Measurements from ENCODE around the gene ZNF280D.
A peak's percentile ranks its signal among the peaks of the same experiment; 100 is the strongest.
"Not testable (repeated sequence)": the region's sequence is repeated elsewhere in the genome, so short reads cannot be mapped to it uniquely, and the experiment has no call there.

ZNF280D gene, protein sequence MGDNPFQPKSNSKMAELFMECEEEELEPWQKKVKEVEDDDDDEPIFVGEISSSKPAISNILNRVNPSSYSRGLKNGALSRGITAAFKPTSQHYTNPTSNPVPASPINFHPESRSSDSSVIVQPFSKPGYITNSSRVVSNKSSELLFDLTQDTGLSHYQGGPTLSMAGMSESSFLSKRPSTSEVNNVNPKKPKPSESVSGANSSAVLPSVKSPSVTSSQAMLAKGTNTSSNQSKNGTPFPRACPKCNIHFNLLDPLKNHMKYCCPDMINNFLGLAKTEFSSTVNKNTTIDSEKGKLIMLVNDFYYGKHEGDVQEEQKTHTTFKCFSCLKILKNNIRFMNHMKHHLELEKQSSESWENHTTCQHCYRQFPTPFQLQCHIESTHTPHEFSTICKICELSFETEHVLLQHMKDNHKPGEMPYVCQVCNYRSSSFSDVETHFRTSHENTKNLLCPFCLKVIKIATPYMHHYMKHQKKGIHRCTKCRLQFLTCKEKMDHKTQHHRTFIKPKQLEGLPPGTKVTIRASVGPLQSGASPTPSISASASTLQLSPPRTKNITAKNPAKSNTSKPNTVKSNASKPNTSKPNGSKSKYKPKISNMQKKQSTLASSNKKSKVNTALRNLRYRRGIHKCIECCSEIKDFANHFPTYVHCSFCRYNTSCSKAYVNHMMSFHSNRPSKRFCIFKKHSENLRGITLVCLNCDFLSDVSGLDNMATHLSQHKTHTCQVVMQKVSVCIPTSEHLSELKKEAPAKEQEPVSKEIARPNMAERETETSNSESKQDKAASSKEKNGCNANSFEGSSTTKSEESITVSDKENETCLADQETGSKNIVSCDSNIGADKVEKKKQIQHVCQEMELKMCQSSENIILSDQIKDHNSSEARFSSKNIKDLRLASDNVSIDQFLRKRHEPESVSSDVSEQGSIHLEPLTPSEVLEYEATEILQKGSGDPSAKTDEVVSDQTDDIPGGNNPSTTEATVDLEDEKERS

DNA sequence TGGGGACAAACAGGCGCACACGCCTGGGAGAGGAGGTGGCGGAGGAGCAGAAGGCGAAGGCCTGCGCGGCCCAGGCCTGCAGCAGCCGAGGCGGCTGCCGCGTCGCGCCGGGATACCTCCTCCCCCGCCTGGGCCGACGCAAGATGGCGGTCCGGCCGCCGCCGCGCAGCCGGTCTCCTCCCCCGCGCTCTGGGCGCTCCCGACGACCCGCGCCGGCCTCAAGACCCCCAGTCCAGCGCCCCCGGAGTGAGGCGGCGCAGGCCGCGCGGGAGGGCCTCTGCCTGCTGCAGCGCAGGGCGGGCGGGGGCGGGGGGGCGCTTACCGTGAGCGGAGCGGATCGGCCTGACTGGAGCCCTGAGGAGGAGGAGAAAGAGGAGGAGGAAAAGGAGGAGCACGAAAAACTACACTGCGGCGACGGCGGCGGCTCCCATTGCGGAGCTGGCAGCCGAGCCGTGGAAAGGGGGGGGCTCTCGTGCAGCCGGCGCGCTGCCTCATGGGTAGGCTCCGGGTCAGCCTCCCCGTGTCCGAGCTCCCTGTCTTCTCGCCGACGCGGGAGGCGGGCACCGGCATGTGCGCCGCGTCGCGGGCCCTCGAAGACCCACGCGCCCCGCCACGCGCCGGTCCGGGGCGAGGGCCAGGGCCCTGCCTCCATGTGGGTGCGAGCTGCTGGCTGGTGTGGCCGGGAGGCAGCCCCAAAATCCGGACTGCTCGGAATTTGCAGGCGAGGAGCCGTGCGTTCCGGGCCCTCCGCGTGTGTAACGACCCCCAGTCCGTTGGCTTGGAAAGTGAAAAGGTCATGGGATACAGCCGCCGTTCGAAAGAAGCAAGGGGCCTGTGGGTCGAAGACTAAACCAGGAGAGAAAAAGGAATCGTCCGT lies at the start of gene ZNF280D:
Gene ZNF280D (minus strand): TSS at position 374 of the 877 bp plus-strand sequence. CDS start 26,400 bp downstream, outside the sequence.
- Mint-ChIP-seq H3K4me3 (peak within 1 kb of the TSS; percentile 99), H3K36me3 (ENCODE audit: low read depth) (peaks cover 23% of the 10 kb centered on the region), H3K4me1 (ENCODE audit: low read depth) (peaks cover 29% of the 10 kb centered on the region), H3K27me3 (ENCODE audit: low read depth) (no peaks in the 10 kb centered on the region), H3K9me3 (peaks cover 8% of the 10 kb centered on the region), H3K27ac (peak within 1 kb of the TSS; percentile 97)

DNA sequence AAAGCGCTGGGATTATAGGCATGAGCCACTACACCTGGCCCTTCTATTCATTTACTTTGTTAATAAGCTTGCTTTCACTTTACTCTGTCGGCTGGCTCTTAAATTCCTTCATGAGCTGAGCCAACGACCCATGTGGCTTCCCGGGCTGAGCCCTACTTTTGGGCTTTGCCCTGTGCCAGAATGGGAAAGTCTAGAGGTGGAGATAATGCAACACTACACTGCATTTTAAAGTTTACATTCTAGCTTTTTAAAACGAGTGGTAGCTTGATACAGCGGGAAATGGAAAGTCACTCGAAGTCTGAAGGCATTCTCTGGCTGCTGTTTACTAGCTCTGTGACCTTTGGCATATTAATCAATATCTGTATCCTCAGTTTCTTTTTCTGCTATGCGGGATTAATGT lies 49.0 kb upstream of the ZNF280D start:
- Mint-ChIP-seq H3K4me3 (no peak overlapping the region), H3K27ac (no peak overlapping the region), H3K4me1 (ENCODE audit: low read depth) (peaks cover 25% of the 10 kb centered on the region), H3K27me3 (ENCODE audit: low read depth) (no peaks in the 10 kb centered on the region), H3K36me3 (ENCODE audit: low read depth) (peaks cover 15% of the 10 kb centered on the region), H3K9me3 (peaks cover 38% of the 10 kb centered on the region)

DNA sequence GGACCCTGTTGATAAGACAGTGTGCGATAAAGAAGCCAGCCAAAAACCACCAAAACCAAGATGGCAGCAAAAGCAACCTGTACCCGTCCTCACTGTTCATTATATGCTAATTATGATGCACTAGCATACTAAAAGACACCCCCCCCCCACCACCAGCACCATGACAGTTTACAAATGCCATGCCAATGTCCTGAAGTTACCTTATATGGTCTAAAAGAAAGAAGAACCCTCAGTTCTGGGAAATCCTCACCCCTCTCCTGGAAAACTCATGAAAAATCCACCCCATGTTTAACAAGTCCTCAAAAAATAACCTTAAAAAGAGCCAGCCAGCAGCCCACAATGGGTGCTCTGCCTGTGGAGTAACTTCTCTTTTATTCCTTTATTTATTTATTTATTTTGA lies 48.4 kb upstream of the ZNF280D start:
- H3K4me1 Mint-ChIP-seq (ENCODE audit: low read depth) = peaks cover 18% of the 10 kb centered on the region
- H3K4me3 Mint-ChIP-seq = no peak overlapping the region
- H3K27ac Mint-ChIP-seq = no peak overlapping the region
- H3K27me3 Mint-ChIP-seq (ENCODE audit: low read depth) = no peaks in the 10 kb centered on the region
- H3K9me3 Mint-ChIP-seq = peaks cover 38% of the 10 kb centered on the region
- H3K36me3 Mint-ChIP-seq (ENCODE audit: low read depth) = peaks cover 13% of the 10 kb centered on the region

DNA sequence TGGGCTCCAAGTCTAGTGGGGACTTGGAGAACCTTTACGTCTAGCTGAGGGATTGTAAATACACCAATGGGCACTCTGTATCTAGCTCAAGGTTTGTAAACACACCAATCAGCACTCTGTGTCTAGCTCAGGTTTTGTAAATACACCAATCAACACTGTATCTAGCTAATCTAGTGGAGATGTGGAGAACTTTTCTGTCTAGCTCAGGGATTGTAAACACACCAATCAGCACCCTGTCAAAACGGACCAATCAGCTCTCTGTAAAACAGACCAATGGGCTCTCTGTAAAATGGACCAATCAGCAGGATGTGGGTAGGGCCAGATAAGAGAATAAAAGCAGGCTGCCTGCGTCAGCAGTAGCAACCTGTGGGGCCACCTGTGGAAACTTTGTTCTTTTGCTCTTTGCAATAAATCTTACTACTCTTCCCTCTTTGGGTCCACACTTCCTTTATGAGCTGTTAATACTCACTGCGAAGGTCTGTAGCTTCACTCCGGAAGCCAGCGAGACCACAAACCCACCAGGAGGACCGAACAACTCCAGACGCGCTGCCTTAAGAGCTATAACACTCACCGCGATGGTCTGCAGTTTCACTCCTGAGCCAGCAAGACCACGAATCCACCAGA lies 46.9 kb upstream of the ZNF280D start:
- Mint-ChIP-seq H3K9me3 (peaks cover 38% of the 10 kb centered on the region), H3K4me3 (peak overlapping the region; percentile 4), H3K36me3 (ENCODE audit: low read depth) (peaks cover 12% of the 10 kb centered on the region), H3K27ac (peak overlapping the region; percentile 34), H3K4me1 (ENCODE audit: low read depth) (peaks cover 24% of the 10 kb centered on the region)
- H3K27me3 Mint-ChIP-seq (ENCODE audit: low read depth) = not testable (repeated sequence)

DNA sequence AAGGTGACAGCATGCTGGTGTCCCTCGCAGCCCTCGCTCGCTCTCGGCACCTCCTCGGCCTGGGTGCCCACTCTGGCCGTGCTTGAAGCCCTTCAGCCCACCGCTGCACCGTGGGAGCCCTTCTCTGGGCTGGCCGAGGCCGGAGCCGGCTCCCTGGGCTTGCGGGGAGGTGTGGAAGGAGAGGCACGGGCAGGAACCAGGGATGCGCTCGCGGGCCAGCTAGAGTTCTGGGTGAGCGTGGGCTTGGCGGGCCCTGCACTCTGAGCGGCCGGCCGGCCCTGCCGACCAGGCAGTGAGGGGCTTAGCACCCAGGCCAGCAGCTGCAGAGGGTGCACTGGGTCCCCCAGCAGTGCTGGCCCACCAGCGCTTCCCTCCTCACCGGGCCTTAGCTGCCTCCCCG lies 46.1 kb upstream of the ZNF280D start:
- H3K4me3 Mint-ChIP-seq; H3K27me3 Mint-ChIP-seq (ENCODE audit: low read depth); H3K27ac Mint-ChIP-seq: not testable (repeated sequence)
- H3K9me3 Mint-ChIP-seq = peaks cover 38% of the 10 kb centered on the region
- peaks cover 12% of the 10 kb centered on the region for H3K36me3 Mint-ChIP-seq (ENCODE audit: low read depth)
- H3K4me1 Mint-ChIP-seq (ENCODE audit: low read depth) = peaks cover 31% of the 10 kb centered on the region

DNA sequence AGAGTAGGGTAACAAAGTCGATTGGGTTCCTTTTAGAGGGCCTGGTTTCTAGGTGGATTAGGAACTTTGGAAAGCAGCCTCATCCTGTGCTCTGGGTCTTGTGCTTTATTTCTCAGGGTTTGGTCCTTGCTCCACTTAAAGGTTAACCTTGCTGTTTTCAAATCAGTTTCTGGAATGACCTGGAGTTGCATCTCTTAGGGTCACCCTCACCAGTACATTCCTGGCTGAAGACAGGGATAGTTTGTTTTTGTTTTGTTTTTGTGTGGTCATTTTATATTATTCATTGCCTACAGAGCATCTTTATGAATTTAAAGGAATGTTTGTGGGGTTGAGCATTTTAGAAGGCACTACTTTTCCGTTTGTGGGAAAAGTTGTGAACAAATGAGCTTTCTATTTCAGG lies 45.5 kb upstream of the ZNF280D start:
- Mint-ChIP-seq H3K27me3 (ENCODE audit: low read depth) (no peaks in the 10 kb centered on the region), H3K4me3 (no peak overlapping the region), H3K36me3 (ENCODE audit: low read depth) (peaks cover 12% of the 10 kb centered on the region), H3K27ac (no peak overlapping the region), H3K9me3 (peaks cover 35% of the 10 kb centered on the region), H3K4me1 (ENCODE audit: low read depth) (peaks cover 33% of the 10 kb centered on the region)

DNA sequence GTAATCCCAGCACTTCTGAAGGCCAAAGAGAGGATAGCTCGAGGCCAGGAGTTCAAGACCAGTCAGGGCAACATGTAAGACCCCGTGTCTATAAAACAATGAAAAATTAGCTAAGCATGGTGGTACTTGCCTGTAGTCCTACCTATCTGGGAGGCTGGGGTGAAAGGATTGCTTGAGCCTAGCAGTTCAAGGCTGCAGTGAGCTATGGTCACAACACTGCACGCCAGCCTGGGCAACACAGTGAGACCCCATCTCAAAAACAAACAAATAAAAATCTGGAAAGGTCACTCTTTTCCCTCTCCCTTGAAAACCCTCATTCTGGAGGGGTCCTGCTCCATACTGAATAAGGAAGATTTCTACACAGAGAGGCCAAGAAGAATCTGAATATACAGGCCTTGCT lies 43.5 kb upstream of the ZNF280D start:
- peaks cover 14% of the 10 kb centered on the region for H3K36me3 Mint-ChIP-seq (ENCODE audit: low read depth)
- H3K27me3 Mint-ChIP-seq (ENCODE audit: low read depth) = no peaks in the 10 kb centered on the region
- peaks cover 24% of the 10 kb centered on the region for H3K9me3 Mint-ChIP-seq
- no peak overlapping the region for H3K4me3 Mint-ChIP-seq
- H3K27ac Mint-ChIP-seq = no peak overlapping the region
- H3K4me1 Mint-ChIP-seq (ENCODE audit: low read depth) = peaks cover 36% of the 10 kb centered on the region

DNA sequence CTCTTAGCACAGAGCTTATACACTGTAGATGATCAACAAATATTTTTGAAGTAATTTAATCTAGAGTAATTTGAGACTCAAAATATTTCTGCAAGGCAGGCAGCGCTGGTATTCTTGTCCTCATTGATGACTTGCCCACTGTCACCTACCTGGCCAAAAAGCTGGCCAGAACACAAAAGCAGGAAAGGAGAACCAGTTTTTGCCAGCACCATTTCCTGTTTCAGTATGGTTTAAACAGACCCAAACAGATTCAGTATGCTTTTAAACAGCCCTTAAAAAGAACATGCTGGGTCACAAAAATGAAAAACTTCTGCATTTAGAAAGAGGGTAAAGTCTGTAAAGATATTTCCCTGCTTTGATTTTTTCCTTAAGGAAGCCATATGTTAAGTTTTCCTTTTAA lies 42.3 kb upstream of the ZNF280D start:
- no peaks in the 10 kb centered on the region for H3K27me3 Mint-ChIP-seq (ENCODE audit: low read depth)
- H3K36me3 Mint-ChIP-seq (ENCODE audit: low read depth) = peaks cover 13% of the 10 kb centered on the region
- H3K4me3 Mint-ChIP-seq = no peak overlapping the region
- no peak overlapping the region for H3K27ac Mint-ChIP-seq
- H3K9me3 Mint-ChIP-seq = peaks cover 22% of the 10 kb centered on the region
- peaks cover 36% of the 10 kb centered on the region for H3K4me1 Mint-ChIP-seq (ENCODE audit: low read depth)

DNA sequence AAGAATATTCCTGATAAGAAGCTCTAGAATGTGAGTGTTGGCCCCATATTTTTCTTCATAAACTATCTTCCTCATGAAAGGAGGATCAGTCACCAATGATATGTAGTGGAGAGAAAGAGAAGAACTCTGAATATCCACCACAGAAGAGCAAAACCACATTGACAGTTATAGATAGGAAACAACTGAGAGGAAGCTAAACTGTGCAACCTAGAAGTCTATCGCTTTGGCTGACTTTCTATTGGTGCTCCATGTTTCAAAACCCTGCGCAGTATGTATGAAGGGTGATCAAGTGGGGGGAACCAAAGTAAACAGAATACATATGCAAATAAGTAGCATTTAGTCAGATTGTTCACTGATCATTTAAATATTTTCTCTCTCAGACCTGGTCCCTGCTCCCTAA lies 41.0 kb upstream of the ZNF280D start:
- H3K4me1 Mint-ChIP-seq (ENCODE audit: low read depth) = peaks cover 29% of the 10 kb centered on the region
- no peaks in the 10 kb centered on the region for H3K27me3 Mint-ChIP-seq (ENCODE audit: low read depth)
- H3K27ac Mint-ChIP-seq = peak overlapping the region; percentile 12
- H3K9me3 Mint-ChIP-seq = peaks cover 15% of the 10 kb centered on the region
- H3K36me3 Mint-ChIP-seq (ENCODE audit: low read depth) = peaks cover 11% of the 10 kb centered on the region
- no peak overlapping the region for H3K4me3 Mint-ChIP-seq

DNA sequence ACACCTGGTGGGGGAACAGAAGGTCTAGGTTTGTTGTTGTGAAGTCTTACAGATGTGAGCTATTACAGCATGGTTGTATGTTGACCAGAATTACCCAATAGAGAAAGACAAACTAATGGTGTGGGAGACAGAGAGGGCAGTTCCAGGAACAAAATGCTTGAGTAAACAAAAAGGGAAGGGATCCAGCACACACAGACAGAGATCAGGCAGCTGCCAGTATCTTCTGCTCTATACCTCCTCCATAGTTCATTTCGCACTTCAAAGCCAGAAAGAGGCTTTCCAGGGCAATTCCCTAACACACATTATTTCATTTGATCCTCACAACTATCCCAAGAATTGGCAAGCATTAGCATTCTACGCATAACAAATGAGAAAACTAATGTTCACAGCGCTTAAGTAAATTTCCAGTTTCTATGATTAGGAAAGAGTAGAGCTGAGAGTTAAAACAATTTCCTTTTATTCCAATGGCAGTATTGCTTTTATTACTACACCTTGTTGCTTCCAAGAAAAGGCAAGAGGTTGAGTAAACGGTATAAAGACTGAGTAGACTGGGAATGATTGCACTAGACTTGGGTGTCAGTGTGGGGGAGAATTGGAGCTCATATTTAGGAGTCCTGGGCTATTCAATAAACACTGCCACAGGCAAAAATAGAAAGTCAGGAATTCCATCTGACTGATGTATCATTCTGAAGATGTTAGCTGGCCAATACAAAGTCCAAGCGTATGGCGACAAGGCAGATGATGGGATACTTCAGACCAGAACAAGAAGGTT lies 39.7 kb upstream of the ZNF280D start:
- peaks cover 11% of the 10 kb centered on the region for H3K36me3 Mint-ChIP-seq (ENCODE audit: low read depth)
- H3K27ac Mint-ChIP-seq = no peak overlapping the region
- H3K4me1 Mint-ChIP-seq (ENCODE audit: low read depth) = peaks cover 32% of the 10 kb centered on the region
- no peaks in the 10 kb centered on the region for H3K27me3 Mint-ChIP-seq (ENCODE audit: low read depth)
- no peak overlapping the region for H3K4me3 Mint-ChIP-seq
- peaks cover 9% of the 10 kb centered on the region for H3K9me3 Mint-ChIP-seq

DNA sequence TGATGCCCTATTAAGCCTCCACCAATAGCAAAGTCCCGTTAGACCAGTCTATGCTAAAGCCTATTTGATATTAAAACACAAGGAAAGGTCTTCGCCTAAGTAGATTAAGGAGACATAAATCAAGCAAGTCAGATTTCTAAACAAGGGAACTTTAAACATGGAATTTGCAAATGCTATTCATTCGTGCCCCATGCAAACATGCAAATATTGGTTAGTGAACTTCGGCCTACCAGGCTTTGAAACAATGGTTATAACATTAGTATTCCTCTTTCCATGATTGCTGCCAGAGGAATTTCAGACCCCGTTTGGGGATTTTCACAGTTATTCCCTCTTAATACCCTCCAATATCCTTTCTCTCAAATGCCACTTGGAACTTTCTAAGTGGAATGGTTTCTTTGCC lies 36.9 kb upstream of the ZNF280D start:
- Mint-ChIP-seq H3K27me3 (ENCODE audit: low read depth) (no peaks in the 10 kb centered on the region), H3K4me3 (no peak overlapping the region), H3K27ac (no peak overlapping the region), H3K9me3 (peaks cover 15% of the 10 kb centered on the region), H3K4me1 (ENCODE audit: low read depth) (peaks cover 41% of the 10 kb centered on the region), H3K36me3 (ENCODE audit: low read depth) (peaks cover 8% of the 10 kb centered on the region)

DNA sequence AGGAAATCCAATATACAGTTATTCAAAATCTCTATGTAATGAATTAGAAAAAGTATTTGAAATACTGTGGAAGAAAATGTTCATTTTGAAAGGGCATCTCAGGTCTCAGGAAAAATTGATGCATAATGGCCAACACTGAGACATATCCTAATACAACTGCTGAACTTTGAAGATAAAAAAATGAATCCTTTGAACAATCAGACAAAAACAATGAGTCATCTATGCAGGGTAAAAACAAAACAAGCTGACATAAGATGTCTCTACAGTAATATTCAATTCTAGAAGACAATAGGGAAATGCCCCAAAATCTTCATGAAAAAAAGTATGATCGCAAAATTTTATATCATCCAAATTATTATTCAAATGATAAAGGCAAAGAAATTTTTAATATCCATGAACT lies 34.0 kb upstream of the ZNF280D start:
- peaks cover 42% of the 10 kb centered on the region for H3K4me1 Mint-ChIP-seq (ENCODE audit: low read depth)
- H3K27me3 Mint-ChIP-seq (ENCODE audit: low read depth) = no peaks in the 10 kb centered on the region
- peaks cover 15% of the 10 kb centered on the region for H3K9me3 Mint-ChIP-seq
- peak overlapping the region; percentile 58 for H3K27ac Mint-ChIP-seq
- no peak overlapping the region for H3K4me3 Mint-ChIP-seq
- peaks cover 6% of the 10 kb centered on the region for H3K36me3 Mint-ChIP-seq (ENCODE audit: low read depth)

DNA sequence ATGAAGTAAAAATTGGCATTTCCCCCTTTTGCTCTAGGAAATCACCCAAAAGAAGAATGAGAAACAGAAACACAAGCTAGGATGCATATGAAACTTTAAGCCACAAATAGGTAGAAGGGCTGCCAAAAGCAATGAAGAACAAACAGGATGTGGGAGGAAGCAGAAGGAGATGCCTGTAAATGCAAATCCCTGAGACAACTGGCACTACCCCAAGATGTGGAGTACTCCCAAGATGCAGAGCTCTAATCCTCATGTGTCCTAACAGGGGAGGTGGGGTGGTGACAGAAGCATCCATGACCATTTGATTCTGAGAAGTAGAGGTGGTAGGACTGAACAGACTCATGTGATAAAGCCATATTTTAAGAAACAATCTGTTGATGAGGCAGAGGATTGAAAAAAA lies 31.9 kb upstream of the ZNF280D start:
- peaks cover 1% of the 10 kb centered on the region for H3K36me3 Mint-ChIP-seq (ENCODE audit: low read depth)
- H3K4me3 Mint-ChIP-seq = peak overlapping the region; percentile 1
- H3K27me3 Mint-ChIP-seq (ENCODE audit: low read depth) = no peaks in the 10 kb centered on the region
- peak overlapping the region; percentile 72 for H3K27ac Mint-ChIP-seq
- H3K9me3 Mint-ChIP-seq = peaks cover 9% of the 10 kb centered on the region
- peaks cover 36% of the 10 kb centered on the region for H3K4me1 Mint-ChIP-seq (ENCODE audit: low read depth)
